Colonic mucosa (tissue), 4 donors: ENCODE results near the gene ACOT4. TPM values are rescaled to one million over a fixed set of nuclear protein-coding genes. Genes with fewer than 3 reads are reported as not detected.

Experiments
- DNase-seq: peaks from one replicate; pipeline ENCODE4 v3.0.0-alpha.2; 2020
- H3K27ac ChIP-seq: fragments of 200-600 bp; one replicate; pipeline ENCODE4 v1.8.0; 2021
- H3K27me3 ChIP-seq: fragments of 200-600 bp; one replicate; pipeline ENCODE4 v1.8.0; 2021
- H3K36me3 ChIP-seq: fragments of 200-600 bp; one replicate; pipeline ENCODE4 v1.8.0; 2021
- H3K4me1 ChIP-seq: fragments of 200-600 bp; one replicate; pipeline ENCODE4 v1.8.0; 2021; ENCODE audit warnings: mild to moderate bottlenecking
- H3K4me3 ChIP-seq: fragments of 200-600 bp; one replicate; pipeline ENCODE4 v1.8.0; 2021
- H3K9ac ChIP-seq, 2 donors: one replicate each; pipeline ENCODE4 v1.7.0; 2013; ENCODE audit warnings: control low read depth in 2 of 2, low read depth in 2 of 2, low read length in 2 of 2
- H3K9me3 ChIP-seq: fragments of 200-600 bp; one replicate; pipeline ENCODE4 v1.8.0; 2021
- CTCF ChIP-seq: fragments of 200-600 bp; IDR thresholded peaks from one replicate; pipeline ENCODE4 v1.8.0; 2022; ENCODE audit warnings: antibody characterized with exemption, mild to moderate bottlenecking
- intact Hi-C: fragments of 100-400 bp; cut with DNase I; formaldehyde crosslinking; loops from one replicate; pipeline ENCODE4 v1.14.1; 2022
- total RNA-seq, 2 donors: library from RNA; stranded (reverse); fragmentation: NEBNext Ultra II Directional in 1 of 2; extraction: Animal tissue kit (Norgen Biotek cat#: 25700) in 1 of 2; gene quantifications; one replicate each; pipeline ENCODE4 v1.2.1, GENCODE V29; 2021
- donor health status: healthy.
- donor health status: DM: no; HTN: no; CAD: no.
- donor health status: DM: no; HTN: no; CAD: no.

ACOT4 gene
- total RNA-seq, 2 donors from 2014 or later, result 2.9 to 3.3 TPM

- H3K27me3 ChIP-seq, result no peaks in the 10 kb centered on the region
- intact Hi-C loops, result loop anchor here (10.0 kb wide), 1 partner anchor 70 kb away; the partner anchor contains the start of gene PNMA1
- peak; percentile 94 for DNase-seq
- no peaks in the 10 kb centered on the region for H3K36me3 ChIP-seq
- H3K4me3 ChIP-seq, result peak within 1 kb of the TSS; percentile 83
- H3K9ac ChIP-seq, result peak within 1 kb of the TSS; percentile 71 to 87
- TF ChIP-seq CTCF, result no peak
- H3K27ac ChIP-seq, result peak within 1 kb of the TSS; percentile 88
- no peaks in the 10 kb centered on the region for H3K4me1 ChIP-seq
- no peaks in the 10 kb centered on the region for H3K9me3 ChIP-seq
Measured at GRCh38 chr14:73644531-73645247, 53.0 kb downstream of the ACOT4 start, which contains the start of gene DNAL1. Gene DNAL1, plus strand, starts transcription at chr14:73644986. Its CDS starts 54 bp downstream, at chr14:73645040.

- intact Hi-C loops, result loop anchor here (10.0 kb wide), 1 partner anchor 70 kb away; the partner anchor contains the start of gene PNMA1
- Histone ChIP-seq H3K27me3 (no peaks in the 10 kb centered on the region), H3K4me3 (peak overlapping the region; percentile 83), H3K4me1 (no peaks in the 10 kb centered on the region), H3K9me3 (no peaks in the 10 kb centered on the region), H3K36me3 (no peaks in the 10 kb centered on the region), H3K27ac (peak overlapping the region; percentile 88), H3K9ac (peak overlapping the region; percentile 71 to 87)
- TF ChIP-seq CTCF, result no peak
- no peak for DNase-seq
Measured at GRCh38 chr14:73645248-73645610, 53.6 kb downstream of the ACOT4 start.

Other genes with a start within 250 kb of the ACOT4 start
- 100 to 1,000 TPM in 1 of 2 donors, 10 to 100 TPM in 1; 83.1 to 116 TPM for gene NUMB, start 133.3 kb upstream of the ACOT4 start, total RNA-seq
- gene RIOX1, start 100.9 kb upstream of the ACOT4 start, total RNA-seq, result 10 to 100 TPM in 1 of 2 donors, 1 to 10 TPM in 1; 8.7 to 15.3 TPM
- 1 to 10 TPM; 8.6 to 10.0 TPM for gene ACOT1, start 54.7 kb upstream of the ACOT4 start, total RNA-seq
- gene HEATR4, start 32.9 kb upstream of the ACOT4 start, total RNA-seq, result under 1 TPM in 1 of 2 donors, not detected in 1; 0.40 TPM
- 10 to 100 TPM; 24.3 to 44.2 TPM for gene ACOT2, start 22.7 kb upstream of the ACOT4 start, total RNA-seq
- gene ACOT6, start 20.6 kb downstream of the ACOT4 start, total RNA-seq, result not detected
- gene DNAL1, start 53.1 kb downstream of the ACOT4 start, total RNA-seq, result 1 to 10 TPM; 8.1 to 8.3 TPM
- gene PNMA1, start 122.5 kb downstream of the ACOT4 start, total RNA-seq, result 10 to 100 TPM; 13.4 to 28.3 TPM